ENCODE measurements around the gene LRRN2. TPM values are rescaled to one million over a fixed set of nuclear protein-coding genes. Genes with fewer than 3 reads are reported as not detected.

Gene LRRN2
- total and polyA plus RNA-seq, 9 of the 15 experiments (the other 6 are each of a cell fraction or from before 2014, with no cell fraction given) = 0.05 TPM; not detected in 8

- TF ChIP-seq OTX1 (CRISPR knock-in tag; IDR thresholded peaks at IDR 0.05) (no peak), HDAC1 (IDR thresholded peaks at IDR 0.05) (0 out of 4 replicates have a peak, but pooled peaks of 1 of the 2 experiments have one; percentile 15), HDGF (IDR thresholded peaks at IDR 0.05) (no peak), ZSCAN32 (CRISPR knock-in tag; IDR thresholded peaks at IDR 0.05) (no peak), GATAD2A (IDR thresholded peaks at IDR 0.05) (no peak), POLR2H (tag; IDR thresholded peaks at IDR 0.05; ENCODE audit: low read depth) (no peak), CUX1 (CRISPR knock-in tag; IDR thresholded peaks at IDR 0.05) (no peak), MBD2 (IDR thresholded peaks at IDR 0.05; ENCODE audit: borderline replicate concordance, low read depth) (no peak), DPF2 (IDR thresholded peaks at IDR 0.05) (no peak), ZNF12 (CRISPR knock-in tag; IDR thresholded peaks at IDR 0.05) (no peak), PTRF (tag; IDR thresholded peaks at IDR 0.05) (no peak), MYC (IDR thresholded peaks at IDR 0.05; ENCODE audit: low read depth, low read length) (no peak), MYC (CRISPR knock-in tag; IDR thresholded peaks at IDR 0.05; ENCODE audit: borderline replicate concordance, low read depth) (no peak), MAFK (IDR thresholded peaks at IDR 0.05; ENCODE audit: low read length) (no peak), DNMT1 (IDR thresholded peaks at IDR 0.05) (no peak), SNRNP70 (optimal IDR thresholded peaks at IDR 0.05; ENCODE audit: low read depth, low read length) (no peak), RAD21 (CRISPR knock-in tag; conservative IDR thresholded peaks at IDR 0.05 in 1 of 2, IDR thresholded peaks at IDR 0.05 in 1 of 2) (no peak)
- TF ChIP-seq, protein P1, sequence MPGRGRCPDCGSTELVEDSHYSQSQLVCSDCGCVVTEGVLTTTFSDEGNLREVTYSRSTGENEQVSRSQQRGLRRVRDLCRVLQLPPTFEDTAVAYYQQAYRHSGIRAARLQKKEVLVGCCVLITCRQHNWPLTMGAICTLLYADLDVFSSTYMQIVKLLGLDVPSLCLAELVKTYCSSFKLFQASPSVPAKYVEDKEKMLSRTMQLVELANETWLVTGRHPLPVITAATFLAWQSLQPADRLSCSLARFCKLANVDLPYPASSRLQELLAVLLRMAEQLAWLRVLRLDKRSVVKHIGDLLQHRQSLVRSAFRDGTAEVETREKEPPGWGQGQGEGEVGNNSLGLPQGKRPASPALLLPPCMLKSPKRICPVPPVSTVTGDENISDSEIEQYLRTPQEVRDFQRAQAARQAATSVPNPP (IDR thresholded peaks at IDR 0.05; ENCODE audit: borderline replicate concordance, insufficient read depth, insufficient read length) = no peak
These were observed 28.0 kb upstream of the LRRN2 start (continued) for GRCh38 chr1:204713541-204713940.

Data from K562 (cell line).